ENCODE data around the gene RPL7L1. TPM values are rescaled to one million over a fixed set of nuclear protein-coding genes. Genes with fewer than 3 reads are reported as not detected.
"Not testable (repeated sequence)": the region's sequence is repeated elsewhere in the genome, so short reads cannot be mapped to it uniquely, and the experiment has no call there.

Gene RPL7L1
- total RNA-seq, 4 donors from 2014 or later: 99.1 to 121 (median 103) TPM

DNA sequence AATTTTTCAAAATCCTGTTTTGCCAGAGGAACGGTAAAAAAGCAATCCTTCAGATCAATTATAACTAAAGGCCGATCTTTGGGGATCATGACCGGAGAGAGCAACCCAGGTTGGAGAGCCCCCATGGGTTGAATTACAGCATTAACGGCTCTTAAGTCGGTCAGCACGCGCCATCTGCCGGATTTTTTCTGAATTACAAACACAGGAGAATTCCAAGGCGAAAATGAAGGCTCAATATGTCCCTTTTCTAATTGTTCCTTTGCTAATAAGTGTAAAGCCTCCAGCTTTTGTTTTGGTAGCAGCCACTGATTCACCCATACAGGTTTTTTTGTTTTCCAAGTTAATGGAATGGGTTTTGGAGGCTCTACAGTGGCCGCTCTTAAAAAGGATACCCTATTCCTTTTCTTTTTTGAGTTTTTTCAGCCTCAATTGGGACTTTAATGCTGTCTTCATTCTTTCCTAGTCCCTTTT, 19.5 kb downstream of the RPL7L1 start:
- intact Hi-C loops (cut with DNase I): no loop called here
- DNase-seq: peak; percentile 61 to 66
- no peak for TF ChIP-seq POLR2A (IDR thresholded peaks at IDR 0.05)
- TF ChIP-seq, protein P1, sequence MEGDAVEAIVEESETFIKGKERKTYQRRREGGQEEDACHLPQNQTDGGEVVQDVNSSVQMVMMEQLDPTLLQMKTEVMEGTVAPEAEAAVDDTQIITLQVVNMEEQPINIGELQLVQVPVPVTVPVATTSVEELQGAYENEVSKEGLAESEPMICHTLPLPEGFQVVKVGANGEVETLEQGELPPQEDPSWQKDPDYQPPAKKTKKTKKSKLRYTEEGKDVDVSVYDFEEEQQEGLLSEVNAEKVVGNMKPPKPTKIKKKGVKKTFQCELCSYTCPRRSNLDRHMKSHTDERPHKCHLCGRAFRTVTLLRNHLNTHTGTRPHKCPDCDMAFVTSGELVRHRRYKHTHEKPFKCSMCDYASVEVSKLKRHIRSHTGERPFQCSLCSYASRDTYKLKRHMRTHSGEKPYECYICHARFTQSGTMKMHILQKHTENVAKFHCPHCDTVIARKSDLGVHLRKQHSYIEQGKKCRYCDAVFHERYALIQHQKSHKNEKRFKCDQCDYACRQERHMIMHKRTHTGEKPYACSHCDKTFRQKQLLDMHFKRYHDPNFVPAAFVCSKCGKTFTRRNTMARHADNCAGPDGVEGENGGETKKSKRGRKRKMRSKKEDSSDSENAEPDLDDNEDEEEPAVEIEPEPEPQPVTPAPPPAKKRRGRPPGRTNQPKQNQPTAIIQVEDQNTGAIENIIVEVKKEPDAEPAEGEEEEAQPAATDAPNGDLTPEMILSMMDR (IDR thresholded peaks at IDR 0.05): peak; percentile 57 to 87 (median 77)
- no peak overlapping the region for H3K27ac ChIP-seq
- H3K9me3 ChIP-seq: no peaks in the 10 kb centered on the region
- no peak overlapping the region for H3K4me3 ChIP-seq (replicated peaks in 1 of 3)
- 9% methylated on average over 10 of the region's 10 CpGs for WGBS, 2 donors
- peaks cover 0 to 7% of the 10 kb centered on the region in 2 donors for H3K4me1 ChIP-seq
- H3K27me3 ChIP-seq: no peaks in the 10 kb centered on the region
- H3K36me3 ChIP-seq: no peaks in the 10 kb centered on the region

DNA sequence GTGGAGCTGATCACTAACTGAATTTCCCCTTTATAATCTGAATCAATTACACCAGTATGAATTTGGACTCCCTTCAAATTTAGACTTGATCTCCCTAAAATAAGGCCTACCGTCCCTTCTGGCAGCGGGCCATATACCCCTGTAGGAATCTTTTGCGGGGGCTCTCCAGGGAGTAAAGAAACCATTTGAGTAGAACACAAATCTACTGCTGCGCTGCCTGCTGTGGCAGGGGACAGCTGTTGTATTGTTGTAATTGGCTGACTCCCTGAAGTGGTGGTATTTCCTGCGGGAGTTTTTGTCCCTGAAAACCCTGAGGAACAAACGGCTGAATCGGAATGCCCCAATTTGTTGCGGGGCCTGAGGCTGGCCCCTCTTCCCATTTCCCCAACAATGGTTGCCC, 20.5 kb downstream of the RPL7L1 start:
- 38 to 49% methylated on average over 8 of the region's 8 CpGs for WGBS, 2 donors
- TF ChIP-seq POLR2A (IDR thresholded peaks at IDR 0.05): no peak
- TF ChIP-seq, protein P1 (IDR thresholded peaks at IDR 0.05): no peak
- Histone ChIP-seq H3K27ac (no peak overlapping the region), H3K36me3 (no peaks in the 10 kb centered on the region), H3K4me1 (peaks cover 0 to 7% of the 10 kb centered on the region in 2 donors), H3K27me3 (no peaks in the 10 kb centered on the region), H3K4me3 (replicated peaks in 1 of 3) (no peak overlapping the region), H3K9me3 (no peaks in the 10 kb centered on the region)
- no peak for DNase-seq
- intact Hi-C loops (cut with DNase I): loop anchor here (5.0 to 10.0 kb wide), 2 partner anchors 115 to 242 kb away; partner anchors contain the start of genes KLHDC3 and MEA1

DNA sequence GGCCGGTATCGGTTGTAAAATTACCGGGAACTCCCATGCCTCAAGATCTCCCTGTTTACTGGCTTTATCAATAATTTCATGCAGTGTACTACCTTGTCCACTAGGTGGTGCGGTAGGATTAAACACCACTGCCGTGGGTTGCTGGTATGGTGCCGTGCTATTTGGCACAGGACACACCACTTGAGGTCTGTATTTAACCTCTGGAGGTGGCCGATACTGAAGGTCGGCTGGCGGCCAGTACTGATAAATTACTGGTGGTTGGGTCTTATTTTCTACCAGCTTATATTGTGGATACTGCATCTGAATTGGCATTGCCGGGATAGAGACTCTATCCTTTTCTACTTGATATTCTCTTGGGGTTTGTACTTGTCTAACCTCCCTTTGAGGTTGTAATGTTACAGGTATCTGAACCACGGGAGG, 22.1 kb downstream of the RPL7L1 start:
- WGBS, 2 donors: 5% methylated on average over 11 of the region's 11 CpGs
- peak; percentile 89 to 91 for DNase-seq
- Histone ChIP-seq H3K27ac (no peak overlapping the region), H3K4me1 (peaks cover 0 to 7% of the 10 kb centered on the region in 2 donors), H3K36me3 (no peaks in the 10 kb centered on the region), H3K4me3 (replicated peaks in 1 of 3) (no peak overlapping the region), H3K9me3 (no peaks in the 10 kb centered on the region), H3K27me3 (no peaks in the 10 kb centered on the region)
- intact Hi-C loops (cut with DNase I): loop anchor here (5.0 to 10.0 kb wide), 2 partner anchors 113 to 241 kb away; partner anchors contain the start of genes KLHDC3 and MEA1
- TF ChIP-seq, protein P1 (IDR thresholded peaks at IDR 0.05): peak; percentile 79 to 96 (median 89)
- TF ChIP-seq POLR2A (IDR thresholded peaks at IDR 0.05): no peak

DNA sequence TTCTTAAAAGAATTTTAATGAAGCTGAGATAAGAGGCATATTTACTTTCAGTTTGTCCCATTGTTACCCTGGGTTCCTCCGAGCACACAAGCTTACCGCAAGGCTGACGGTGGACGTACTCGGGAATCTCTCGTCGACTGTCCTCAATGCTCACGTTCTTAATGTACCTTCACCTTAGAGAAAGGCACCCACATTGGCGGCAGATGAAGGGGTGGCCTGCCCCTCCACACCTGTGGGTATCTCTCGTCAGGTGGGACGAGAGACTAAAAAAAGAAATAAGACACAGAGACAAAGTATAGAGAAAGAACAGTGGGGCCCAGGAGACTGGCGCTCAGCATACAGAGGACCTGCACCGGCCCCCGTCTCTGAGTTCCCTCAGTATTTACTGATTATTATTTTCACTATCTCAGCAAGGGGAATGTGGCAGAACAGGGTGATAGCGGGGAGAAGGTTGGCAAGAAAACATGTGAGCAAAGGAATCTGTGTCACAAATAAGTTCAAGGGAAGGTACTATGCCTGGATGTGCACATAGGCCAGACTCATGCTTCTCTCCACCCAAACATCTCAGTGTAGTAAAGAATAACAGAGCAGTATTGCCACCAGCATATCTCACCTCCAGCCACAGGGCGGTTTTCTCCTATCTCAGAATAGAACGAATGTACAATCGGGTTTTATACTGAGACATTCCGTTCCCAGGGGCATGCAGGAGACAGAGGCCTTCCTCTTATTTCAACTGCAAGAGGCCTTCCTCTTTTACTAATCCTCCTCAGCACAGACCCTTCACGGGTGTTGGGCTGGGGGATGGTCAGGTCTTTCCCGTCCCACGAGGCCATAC, 23.2 kb downstream of the RPL7L1 start:
- H3K9me3 ChIP-seq; H3K27ac ChIP-seq; DNase-seq; H3K36me3 ChIP-seq; H3K27me3 ChIP-seq; H3K4me3 ChIP-seq (replicated peaks in 1 of 3); H3K4me1 ChIP-seq: not testable (repeated sequence)
- intact Hi-C loops (cut with DNase I): loop anchor here (5.0 to 10.0 kb wide), 2 partner anchors 112 to 240 kb away; partner anchors contain the start of genes KLHDC3 and MEA1
- 84 to 87% methylated on average over 19 to 22 of the region's 22 CpGs for WGBS, 2 donors

DNA sequence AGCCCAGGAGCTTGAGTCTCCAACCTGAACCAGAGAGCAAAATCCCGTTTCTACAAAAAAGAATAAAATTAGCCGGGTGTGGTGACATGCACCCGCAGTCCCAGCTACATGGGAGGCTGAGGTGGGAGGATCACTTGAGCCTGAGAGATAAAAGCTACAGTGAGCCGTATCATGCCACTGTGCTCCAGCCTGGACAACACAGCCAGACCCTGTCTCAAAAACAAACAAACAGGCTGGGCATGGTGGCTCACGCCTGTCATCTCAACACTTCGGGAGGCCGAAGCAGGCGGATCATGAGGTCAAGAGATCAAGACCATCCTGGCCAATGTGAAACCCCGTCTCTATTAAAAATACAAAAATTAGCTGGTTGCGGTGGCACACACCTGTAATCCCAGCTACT, 25.1 kb downstream of the RPL7L1 start:
- Histone ChIP-seq H3K4me1 (peaks cover 0 to 7% of the 10 kb centered on the region in 2 donors), H3K27me3 (no peaks in the 10 kb centered on the region), H3K36me3 (no peaks in the 10 kb centered on the region), H3K27ac (no peak overlapping the region), H3K9me3 (no peaks in the 10 kb centered on the region), H3K4me3 (replicated peaks in 1 of 3) (no peak overlapping the region)
- no peak for DNase-seq
- TF ChIP-seq, protein P1 (IDR thresholded peaks at IDR 0.05): no peak
- no peak for TF ChIP-seq POLR2A (IDR thresholded peaks at IDR 0.05)
- WGBS, 2 donors: 93 to 96% methylated on average over 10 of the region's 10 CpGs
- intact Hi-C loops (cut with DNase I): loop anchor here (5.0 to 10.0 kb wide), 2 partner anchors 110 to 238 kb away; partner anchors contain the start of genes KLHDC3 and MEA1

Measured in thyroid gland (tissue), 4 donors.